SIG-M5 (cell line): ENCODE measurements around the gene BBIP1.

Experiments
- DNase-seq: peaks from one replicate; lab custom pipeline; 2025; lab: John Stamatoyannopoulos, UW

Gene BBIP1

DNA sequence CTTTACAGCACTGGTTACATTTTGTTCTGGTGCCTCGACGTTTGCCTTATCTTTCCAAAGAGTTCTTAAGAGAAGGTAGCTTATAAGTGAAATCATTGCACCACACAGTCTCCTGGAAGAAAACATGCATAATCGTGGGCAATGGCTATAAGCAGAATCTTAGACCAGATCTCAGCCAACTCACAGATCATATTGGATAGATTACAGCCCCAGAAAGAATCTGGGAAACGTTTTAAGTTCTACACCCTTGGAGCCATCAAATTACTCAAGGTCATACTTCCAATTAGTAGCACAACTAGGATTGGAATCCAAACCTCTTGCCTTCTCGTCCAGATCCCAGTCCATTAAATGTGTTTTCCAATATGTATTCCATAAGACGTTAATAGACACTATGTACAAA is 56.0 kb downstream of the BBIP1 start:
- no peak for DNase-seq

DNA sequence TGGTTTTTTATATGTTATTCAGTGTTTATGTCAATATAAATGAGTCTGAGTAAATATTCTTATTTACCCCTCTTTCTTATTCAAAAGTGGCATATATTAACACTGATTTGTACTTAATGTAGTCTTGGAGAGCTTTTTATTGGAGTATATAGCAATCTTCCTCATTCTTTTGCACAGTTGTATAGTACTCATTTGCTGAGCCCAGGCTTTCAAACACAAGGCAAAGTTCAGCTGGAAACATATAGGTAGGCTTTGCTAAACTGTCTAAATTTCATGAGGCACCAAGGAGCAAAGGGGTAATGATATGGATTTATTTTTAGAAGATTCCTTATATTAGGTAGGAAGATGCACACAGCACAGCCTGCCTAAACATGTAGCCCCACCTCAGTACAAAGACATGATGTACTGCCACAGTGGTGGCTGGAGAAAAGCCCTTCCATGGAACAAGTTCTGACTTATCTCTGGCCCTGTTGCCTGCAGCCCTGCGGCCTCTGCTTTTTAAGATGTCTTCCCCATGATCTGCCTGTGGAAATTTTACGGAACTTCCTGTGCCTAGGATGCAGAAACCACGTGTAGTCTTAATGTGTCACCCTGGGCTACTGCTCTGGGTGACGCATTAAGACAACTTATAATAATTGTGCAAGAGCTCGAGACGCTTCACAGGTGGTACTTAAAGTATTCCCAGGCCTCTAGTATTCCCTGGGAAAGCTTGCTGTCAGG is 56.9 kb downstream of the BBIP1 start:
- DNase-seq = peak; percentile 9

DNA sequence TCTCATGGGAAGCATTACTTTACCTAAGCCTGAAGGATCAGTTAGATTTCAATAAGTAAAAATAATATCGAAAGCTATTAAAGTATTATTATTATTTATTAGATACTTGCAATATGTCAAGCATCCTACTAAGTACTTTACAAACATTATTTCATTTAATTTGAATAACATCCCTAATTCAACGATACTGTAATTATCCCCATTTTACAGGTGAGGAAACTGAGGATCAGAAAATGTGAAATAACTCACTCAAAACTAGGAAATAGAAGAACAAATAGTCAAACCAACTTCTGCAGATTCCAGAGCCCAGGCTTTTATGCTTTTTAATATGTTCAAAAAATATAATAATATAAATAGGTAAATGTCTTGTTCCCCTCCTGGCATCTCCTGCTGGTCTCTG is 57.5 kb downstream of the BBIP1 start:
- no peak for DNase-seq

GRCh38 chr10:110860576-110861241 is 58.3 kb downstream of the BBIP1 start:
- DNase-seq = no peak

DNA sequence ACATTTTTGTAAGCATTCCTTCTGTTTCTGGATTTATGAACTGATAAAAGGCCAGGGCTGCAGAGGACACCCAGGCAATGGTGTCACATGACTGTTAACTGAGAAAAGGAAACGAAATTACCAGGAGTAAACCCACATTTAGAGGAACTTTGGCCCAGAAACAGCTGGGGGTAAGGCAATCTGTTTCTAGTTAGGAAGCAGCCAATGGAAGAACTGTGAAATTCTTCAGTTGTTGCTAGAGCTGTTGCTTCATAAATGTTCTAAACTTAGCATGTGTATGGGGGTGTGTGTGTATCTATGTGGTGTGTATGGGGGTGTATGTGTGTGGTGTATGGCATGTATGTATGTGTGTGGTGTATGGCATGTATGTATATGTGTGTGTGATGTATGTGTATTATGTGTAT is 59.0 kb downstream of the BBIP1 start:
- peak; percentile 89 for DNase-seq

- DNase-seq = no peak
Measured at GRCh38 chr10:110859206-110859972, 59.6 kb downstream of the BBIP1 start.

DNA sequence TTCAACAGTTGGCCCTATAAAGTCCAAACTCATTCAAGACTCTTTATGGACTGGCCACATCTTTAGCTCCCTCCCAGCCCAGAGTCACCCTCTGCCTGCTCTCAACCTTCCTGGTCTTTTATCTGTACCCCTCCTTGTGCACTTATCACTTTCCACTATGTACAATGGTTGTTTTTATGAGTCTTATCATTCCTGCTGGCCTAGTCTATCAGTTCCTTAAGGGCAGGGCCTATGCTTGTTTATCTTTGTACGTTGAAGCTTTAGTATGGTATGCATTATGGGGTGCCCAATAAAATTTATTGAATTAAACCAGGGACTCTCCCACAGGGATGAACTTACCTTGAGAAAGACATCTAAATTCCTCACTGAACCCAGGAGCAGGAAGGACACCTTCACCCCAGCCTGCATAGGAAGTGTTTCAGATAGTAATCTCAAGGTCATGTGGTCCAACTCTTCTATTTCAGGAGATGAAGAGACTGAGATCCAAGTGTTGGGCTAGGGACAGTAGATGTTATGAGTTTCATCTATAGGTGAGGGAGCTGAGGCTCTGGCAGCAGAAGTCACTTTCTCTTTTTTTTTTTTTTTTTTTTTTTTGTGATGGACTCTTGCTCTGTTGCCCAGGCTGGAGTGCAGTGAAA is 60.6 kb downstream of the BBIP1 start:
- DNase-seq = no peak

GRCh38 chr10:110857265-110858171 is 61.5 kb downstream of the BBIP1 start:
- DNase-seq = no peak

GRCh38 chr10:110853921-110854605 is 64.9 kb downstream of the BBIP1 start:
- no peak for DNase-seq

DNA sequence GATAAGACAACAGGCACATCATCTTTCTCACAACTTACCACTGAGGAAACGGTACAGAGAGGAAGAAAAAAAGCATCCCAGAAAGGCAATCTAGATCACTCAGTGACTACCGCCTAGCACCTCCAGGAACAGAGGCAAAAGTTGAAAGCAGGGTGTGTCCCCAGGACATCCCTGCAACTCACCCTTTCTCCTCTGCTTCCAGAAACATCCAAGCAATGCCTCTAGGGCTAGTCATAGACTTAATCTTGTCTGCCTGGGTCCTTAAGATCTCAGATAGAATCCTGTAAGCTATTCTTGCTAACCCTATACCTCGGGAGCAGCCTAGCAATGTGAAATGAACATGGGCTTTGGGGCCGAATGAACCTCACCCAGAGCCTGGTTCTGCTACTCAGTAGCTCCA is 66.0 kb downstream of the BBIP1 start:
- no peak for DNase-seq

- no peak for DNase-seq
Measured at GRCh38 chr10:110852255-110852896, 66.6 kb downstream of the BBIP1 start.

DNA sequence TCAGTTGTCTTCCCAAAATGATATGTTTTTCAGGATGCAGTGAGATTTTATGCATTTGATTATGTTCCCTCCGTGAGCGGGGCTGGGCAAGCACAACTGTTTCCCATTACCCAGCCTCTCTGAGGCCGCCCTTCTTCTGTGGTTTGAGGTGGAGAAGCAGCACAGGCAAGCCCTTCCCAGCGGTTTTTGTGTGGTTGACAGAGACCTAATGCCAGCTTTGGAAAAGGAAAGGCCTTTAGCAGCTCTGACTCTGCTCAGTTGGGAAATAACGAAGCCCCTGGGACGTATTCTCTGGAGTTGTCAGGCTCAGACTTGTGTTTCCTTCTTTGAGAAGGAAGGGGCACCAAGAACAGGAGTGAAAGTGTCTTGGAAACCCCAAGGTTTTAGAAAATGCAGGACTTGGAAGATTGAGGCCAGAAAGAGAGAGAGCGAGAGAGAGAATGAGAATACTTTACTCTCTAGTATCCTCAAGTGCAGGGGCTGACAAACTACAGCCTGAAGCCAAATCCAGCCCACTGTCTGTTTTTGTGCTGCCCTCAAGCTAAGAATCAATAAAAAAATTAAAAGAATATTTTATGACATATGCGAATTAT is 67.9 kb downstream of the BBIP1 start:
- DNase-seq = no peak

- no peak for DNase-seq
Measured at GRCh38 chr10:110850099-110850498, 68.9 kb downstream of the BBIP1 start.
